HepG2 (cell line): ENCODE data around the gene RREB1.

Experiments
- CTCF ChIP-seq: sonication (generic); formaldehyde crosslinking; IDR thresholded peaks from 2 replicates; pipeline ENCODE4 v1.5.0; 2020; ENCODE audit warnings: mild to moderate bottlenecking, missing genetic modification reagents, moderate library complexity
- MED1 ChIP-seq: sonication (generic); formaldehyde crosslinking; IDR thresholded peaks from 2 replicates; pipeline ENCODE4 v1.4.0; 2020; ENCODE audit warnings: missing genetic modification reagents

DNA sequence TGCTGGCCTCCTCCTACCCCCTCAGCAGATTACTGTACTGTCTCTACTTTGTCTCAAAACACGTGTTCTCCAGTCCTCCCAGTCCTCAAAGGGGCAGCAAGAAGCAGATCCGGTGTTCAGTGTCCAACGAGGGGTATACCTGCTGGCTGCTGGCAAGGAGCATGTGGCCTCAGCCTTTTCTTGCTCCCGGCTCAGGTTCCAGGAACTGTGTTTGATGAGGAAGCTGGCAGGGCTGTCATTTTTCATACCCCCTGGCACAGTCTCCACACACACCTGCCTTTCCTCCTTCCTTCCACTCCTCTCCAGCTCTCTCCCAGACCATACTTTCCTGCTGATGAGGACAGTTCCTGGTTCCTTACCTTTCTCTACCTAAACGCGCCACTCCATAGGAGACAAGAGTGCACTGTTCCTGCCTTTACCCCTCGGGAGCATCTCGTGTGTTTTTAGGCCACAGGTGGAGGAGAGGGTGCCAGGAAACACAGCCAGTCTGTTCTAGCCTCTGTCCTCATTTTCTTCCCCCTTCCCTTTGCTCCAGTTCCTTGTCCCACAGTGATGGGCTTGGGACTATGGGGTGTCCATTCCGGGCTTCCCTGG is 128.0 kb downstream of the RREB1 start:
- no peak for TF ChIP-seq MED1 (CRISPR knock-in tag)
- no peak for TF ChIP-seq CTCF (CRISPR knock-in tag)
